Measurements from ENCODE around the gene IGF1R.
A peak's percentile ranks its signal among the peaks of the same experiment; 100 is the strongest.

IGF1R gene

GRCh38 chr15:98868564-98868963 lies 220.2 kb downstream of the IGF1R start:
- DNase-seq, result no peak

GRCh38 chr15:98870788-98871187 lies 222.4 kb downstream of the IGF1R start:
- no peak for DNase-seq

GRCh38 chr15:98872774-98873173 lies 224.4 kb downstream of the IGF1R start:
- DNase-seq, result no peak

- DNase-seq, result peak; percentile 37
Measured at GRCh38 chr15:98873441-98874218, 225.3 kb downstream of the IGF1R start.

GRCh38 chr15:98874370-98874769 lies 226.0 kb downstream of the IGF1R start:
- no peak for DNase-seq

- no peak for DNase-seq
Measured at GRCh38 chr15:98874773-98875172, 226.4 kb downstream of the IGF1R start.

GRCh38 chr15:98875309-98875708 lies 227.0 kb downstream of the IGF1R start:
- DNase-seq, result no peak

GRCh38 chr15:98876451-98877369 lies 228.4 kb downstream of the IGF1R start:
- no peak for DNase-seq

GRCh38 chr15:98878172-98878571 lies 229.8 kb downstream of the IGF1R start:
- DNase-seq, result no peak

- DNase-seq, result no peak
Measured at GRCh38 chr15:98878862-98879261, 230.5 kb downstream of the IGF1R start.

GRCh38 chr15:98881526-98882520 lies 233.5 kb downstream of the IGF1R start:
- no peak for DNase-seq

GRCh38 chr15:98883478-98883877 lies 235.1 kb downstream of the IGF1R start:
- no peak for DNase-seq

- DNase-seq, result no peak
Measured at GRCh38 chr15:98884894-98885293, 236.6 kb downstream of the IGF1R start.

GRCh38 chr15:98887976-98888375 lies 239.6 kb downstream of the IGF1R start:
- DNase-seq, result no peak

GRCh38 chr15:98888820-98889479 lies 240.6 kb downstream of the IGF1R start:
- DNase-seq, result no peak

- peak; percentile 9 for DNase-seq
Measured at GRCh38 chr15:98889930-98890695, 241.8 kb downstream of the IGF1R start.

- DNase-seq, result no peak
Measured at GRCh38 chr15:98891301-98891700, 243.0 kb downstream of the IGF1R start.

GRCh38 chr15:98893401-98893800 lies 245.1 kb downstream of the IGF1R start:
- no peak for DNase-seq

GRCh38 chr15:98894312-98894711 lies 246.0 kb downstream of the IGF1R start:
- DNase-seq, result no peak

GRCh38 chr15:98896002-98896721 lies 247.8 kb downstream of the IGF1R start:
- peak; percentile 28 for DNase-seq
